Vagina (tissue), 2 donors: ENCODE results near the gene TGM4. TPM values are rescaled to one million over a fixed set of nuclear protein-coding genes. Genes with fewer than 3 reads are reported as not detected.

Experiments
- DNase-seq, 2 donors: peaks; one replicate each; pipeline ENCODE4 v3.0.0-alpha.2; 2017; ENCODE audit errors: extremely low spot score in 2 of 2
- H3K27ac ChIP-seq: fragments of 200-600 bp; sonication (generic); one replicate; pipeline ENCODE4 v1.5.1; 2019
- H3K27me3 ChIP-seq: fragments of 200-600 bp; sonication (generic); one replicate; pipeline ENCODE4 v1.5.1; 2019
- H3K36me3 ChIP-seq, 2 donors: fragments of 200-600 bp; sonication (generic); one replicate each; pipeline ENCODE4 v1.5.1; 2017 to 2019
- H3K4me1 ChIP-seq: fragments of 200-600 bp; sonication (generic); one replicate; pipeline ENCODE4 v1.5.1; 2019
- H3K4me3 ChIP-seq, 2 donors: fragments of 200-600 bp; sonication (generic); 1 replicate in 1 of 2; 2 replicates in 1 of 2; pipeline ENCODE4 v1.5.1; 2016 to 2019
- H3K9me3 ChIP-seq: fragments of 200-600 bp; sonication (generic); one replicate; pipeline ENCODE4 v1.5.1; 2019
- POLR2A ChIP-seq, 2 donors: fragments of 450-650 bp; IDR thresholded peaks; one replicate each; pipeline ENCODE4 v1.6.1; 2017; ENCODE audit warnings: antibody characterized with exemption in 2 of 2, mild to moderate bottlenecking in 2 of 2, moderate library complexity in 2 of 2
- POLR2AphosphoS5 ChIP-seq, 2 donors: sonication (generic); formaldehyde crosslinking; IDR thresholded peaks; one replicate each; pipeline ENCODE4 v1.9.0; 2017; ENCODE audit warnings: antibody characterized with exemption in 2 of 2, mild to moderate bottlenecking in 2 of 2, low read depth in 1 of 2; ENCODE audit not compliant: insufficient read depth in 1 of 2
- intact Hi-C: fragments of 100-400 bp; cut with DNase I; formaldehyde crosslinking; loops from one replicate; pipeline ENCODE4 v1.15.1; 2023
- total RNA-seq: library from RNA; depleted of rRNA; stranded (reverse); fragments of >200 nt; gene quantifications from one replicate; pipeline ENCODE4 v1.2.3, GENCODE V29; 2016
- TF ChIP-seq, protein P1 (sequence below), 3 experiments: fragments of 450-650 bp in 2 of 3; fragments of 200-600 bp in 1 of 3; sonication (generic) in 1 of 3; IDR thresholded peaks; one replicate each; pipeline ENCODE4 v1.5.1; 2017 to 2019; ENCODE audit warnings: antibody characterized with exemption in 3 of 3, mild to moderate bottlenecking in 2 of 3, moderate library complexity in 2 of 3

Gene TGM4
- total RNA-seq, 1 donor from 2014 or later = not detected

DNA sequence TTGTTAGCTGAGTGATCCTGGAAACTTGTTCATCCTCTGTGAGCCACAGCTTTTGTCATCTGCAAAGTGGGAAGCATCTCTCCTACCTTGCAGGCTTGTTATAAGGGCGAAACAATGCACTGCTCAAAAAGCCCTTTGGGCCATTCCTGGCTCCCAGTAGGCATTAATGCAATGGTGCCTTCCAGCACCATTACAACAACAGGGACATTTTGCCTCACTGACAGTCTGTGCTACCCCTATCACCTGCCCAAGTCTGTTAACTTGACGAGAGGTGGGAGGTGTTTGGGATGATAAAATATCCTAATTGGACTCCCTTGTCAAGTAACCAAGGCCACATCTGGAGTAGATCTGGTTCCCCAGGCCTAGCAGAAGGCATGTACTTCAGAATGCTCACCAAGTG, 57.4 kb downstream of the TGM4 start:
- Histone ChIP-seq H3K27me3 (no peaks in the 10 kb centered on the region), H3K9me3 (no peaks in the 10 kb centered on the region), H3K4me1 (no peaks in the 10 kb centered on the region), H3K36me3 (peaks cover 0 to 41% of the 10 kb centered on the region in 2 donors), H3K27ac (no peak overlapping the region), H3K4me3 (no peak overlapping the region)
- TF ChIP-seq, protein P1, sequence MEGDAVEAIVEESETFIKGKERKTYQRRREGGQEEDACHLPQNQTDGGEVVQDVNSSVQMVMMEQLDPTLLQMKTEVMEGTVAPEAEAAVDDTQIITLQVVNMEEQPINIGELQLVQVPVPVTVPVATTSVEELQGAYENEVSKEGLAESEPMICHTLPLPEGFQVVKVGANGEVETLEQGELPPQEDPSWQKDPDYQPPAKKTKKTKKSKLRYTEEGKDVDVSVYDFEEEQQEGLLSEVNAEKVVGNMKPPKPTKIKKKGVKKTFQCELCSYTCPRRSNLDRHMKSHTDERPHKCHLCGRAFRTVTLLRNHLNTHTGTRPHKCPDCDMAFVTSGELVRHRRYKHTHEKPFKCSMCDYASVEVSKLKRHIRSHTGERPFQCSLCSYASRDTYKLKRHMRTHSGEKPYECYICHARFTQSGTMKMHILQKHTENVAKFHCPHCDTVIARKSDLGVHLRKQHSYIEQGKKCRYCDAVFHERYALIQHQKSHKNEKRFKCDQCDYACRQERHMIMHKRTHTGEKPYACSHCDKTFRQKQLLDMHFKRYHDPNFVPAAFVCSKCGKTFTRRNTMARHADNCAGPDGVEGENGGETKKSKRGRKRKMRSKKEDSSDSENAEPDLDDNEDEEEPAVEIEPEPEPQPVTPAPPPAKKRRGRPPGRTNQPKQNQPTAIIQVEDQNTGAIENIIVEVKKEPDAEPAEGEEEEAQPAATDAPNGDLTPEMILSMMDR (IDR thresholded peaks at IDR 0.05) = no peak
- TF ChIP-seq POLR2A (IDR thresholded peaks at IDR 0.05) (no peak), POLR2AphosphoS5 (IDR thresholded peaks at IDR 0.05; ENCODE audit: insufficient read depth in 1 of 2, low read depth in 1 of 2) (no peak)
- no peak for DNase-seq
- intact Hi-C loops = no loop called here

DNA sequence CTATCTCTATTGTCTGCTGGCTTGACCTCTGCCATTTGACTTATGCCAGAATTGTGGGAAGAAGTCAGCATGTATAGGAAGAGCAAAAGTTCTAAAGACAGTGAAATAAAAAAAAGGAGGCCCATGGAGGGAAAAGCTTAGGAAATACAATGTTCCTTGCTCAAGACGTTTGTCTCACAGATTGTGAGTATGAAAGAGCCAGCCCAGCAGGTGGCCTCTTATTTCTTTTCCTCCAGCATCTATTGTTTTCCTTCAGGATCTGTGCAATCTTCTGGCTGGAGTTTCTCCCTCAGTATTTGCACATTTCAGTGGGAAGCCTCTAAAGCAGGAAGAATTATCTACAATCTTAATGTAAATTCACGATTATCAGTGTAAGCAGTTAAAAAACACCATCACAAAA, 57.9 kb downstream of the TGM4 start:
- intact Hi-C loops = no loop called here
- TF ChIP-seq POLR2A (IDR thresholded peaks at IDR 0.05) (no peak), POLR2AphosphoS5 (IDR thresholded peaks at IDR 0.05; ENCODE audit: insufficient read depth in 1 of 2, low read depth in 1 of 2) (no peak)
- TF ChIP-seq, protein P1 (IDR thresholded peaks at IDR 0.05) = no peak

DNA sequence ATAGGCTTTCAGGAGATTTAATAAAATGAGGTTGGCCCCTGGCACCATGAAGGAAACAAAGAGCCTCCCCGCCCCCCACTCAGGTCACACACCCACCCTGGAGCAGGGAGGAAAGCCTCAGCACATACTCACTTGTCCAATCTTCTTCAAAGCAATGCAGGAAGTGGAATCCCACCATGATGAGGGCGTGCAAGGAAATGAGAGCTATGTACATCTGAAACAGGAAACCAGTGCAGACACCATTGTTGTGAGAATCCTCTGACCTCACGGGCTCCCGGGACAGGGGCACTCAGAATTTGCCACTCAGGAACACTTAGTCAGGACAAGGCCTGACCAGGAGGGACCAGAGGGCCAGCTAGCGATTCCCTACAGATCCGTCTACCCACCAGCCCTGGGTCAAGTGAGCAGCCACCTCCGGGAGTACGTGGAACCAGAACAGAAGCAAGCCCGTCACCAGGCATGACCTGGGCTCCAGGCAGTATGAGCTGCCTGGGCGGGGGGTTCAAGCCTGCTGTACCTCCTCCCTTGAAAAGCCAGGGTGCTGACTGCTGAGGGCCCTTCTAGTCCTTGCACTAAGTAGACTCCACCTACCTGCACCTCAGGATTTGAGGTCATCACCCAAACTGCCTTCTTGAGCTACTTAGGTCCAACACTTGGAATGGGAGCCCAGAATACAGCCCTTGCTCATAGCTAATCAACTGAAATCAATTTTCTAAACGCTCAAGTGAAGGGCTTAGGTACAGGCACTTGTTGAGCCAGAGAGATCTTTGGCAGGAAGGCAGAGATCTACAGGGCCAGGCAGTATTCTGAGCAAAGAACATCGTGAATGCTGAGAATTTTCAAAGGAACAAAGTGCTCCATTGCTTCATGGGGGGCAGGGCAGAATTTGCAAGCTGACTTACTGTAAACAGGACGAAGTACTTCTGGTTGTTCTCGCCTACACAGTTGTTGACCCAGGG, 58.9 kb downstream of the TGM4 start:
- no peaks in the 10 kb centered on the region for H3K27me3 ChIP-seq
- peaks cover 4 to 31% of the 10 kb centered on the region in 2 donors for H3K36me3 ChIP-seq
- no peak for DNase-seq
- H3K9me3 ChIP-seq = no peaks in the 10 kb centered on the region
- intact Hi-C loops = no loop called here
- H3K4me3 ChIP-seq = no peak overlapping the region
- no peak for TF ChIP-seq POLR2A (IDR thresholded peaks at IDR 0.05)
- no peak for TF ChIP-seq POLR2AphosphoS5 (IDR thresholded peaks at IDR 0.05; ENCODE audit: insufficient read depth in 1 of 2, low read depth in 1 of 2)
- TF ChIP-seq, protein P1 (IDR thresholded peaks at IDR 0.05) = no peak
- H3K4me1 ChIP-seq = no peaks in the 10 kb centered on the region
- no peak overlapping the region for H3K27ac ChIP-seq

More for the DNA sequence above, 57.9 kb downstream of the TGM4 start:
- H3K4me1 ChIP-seq = no peaks in the 10 kb centered on the region
- H3K4me3 ChIP-seq = no peak overlapping the region
- H3K9me3 ChIP-seq = no peaks in the 10 kb centered on the region
- H3K27ac ChIP-seq = no peak overlapping the region
- no peaks in the 10 kb centered on the region for H3K27me3 ChIP-seq
- H3K36me3 ChIP-seq = peaks cover 0 to 37% of the 10 kb centered on the region in 2 donors
- no peak for DNase-seq

DNA sequence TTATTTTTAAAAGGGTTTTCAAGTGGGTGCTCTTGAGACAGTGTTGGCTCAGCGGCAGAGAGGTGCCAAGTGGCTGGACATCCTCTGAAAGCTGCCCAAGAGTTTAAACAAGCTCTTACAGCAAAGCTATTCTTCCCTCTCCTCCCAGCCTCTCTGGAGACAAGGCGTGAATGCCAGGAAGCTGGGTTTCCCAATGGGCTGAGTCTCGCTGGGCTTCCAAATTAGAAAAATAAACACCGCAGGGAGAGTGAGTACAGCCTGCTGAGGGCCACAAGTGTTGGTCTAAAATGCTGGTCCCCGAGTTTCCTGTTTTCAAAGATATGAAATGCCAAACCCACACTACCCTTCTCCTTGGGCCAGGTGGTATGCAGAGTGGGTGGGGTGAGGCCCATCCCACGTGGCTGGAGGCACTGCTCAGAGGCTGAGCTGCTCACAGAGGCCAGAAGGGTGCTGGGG, 65.2 kb downstream of the TGM4 start:
- no peaks in the 10 kb centered on the region for H3K4me1 ChIP-seq
- no peak overlapping the region for H3K4me3 ChIP-seq
- H3K27ac ChIP-seq = no peak overlapping the region
- DNase-seq = no peak
- H3K36me3 ChIP-seq = peaks cover 5 to 29% of the 10 kb centered on the region in 2 donors
- intact Hi-C loops = no loop called here
- no peaks in the 10 kb centered on the region for H3K9me3 ChIP-seq
- TF ChIP-seq, protein P1 (IDR thresholded peaks at IDR 0.05) = no peak
- TF ChIP-seq POLR2A (IDR thresholded peaks at IDR 0.05) = no peak
- no peak for TF ChIP-seq POLR2AphosphoS5 (IDR thresholded peaks at IDR 0.05; ENCODE audit: insufficient read depth in 1 of 2, low read depth in 1 of 2)
- H3K27me3 ChIP-seq = no peaks in the 10 kb centered on the region
